Right cardiac atrium (tissue), 5 donors: ENCODE results near the gene ELP4. TPM values are rescaled to one million over a fixed set of nuclear protein-coding genes. Genes with fewer than 3 reads are reported as not detected.
"Not testable (repeated sequence)": the region's sequence is repeated elsewhere in the genome, so short reads cannot be mapped to it uniquely, and the experiment has no call there.

ENCODE experiments used
- ATAC-seq, 2 donors: fragments of 200-7000 bp; cut with Tn5 transposase; one replicate each; pipeline versions ENCODE4 v1.8.0 to v1.9.1; 2020; ENCODE audit warnings: moderate library complexity in 2 of 2, mild to moderate bottlenecking in 1 of 2
- DNase-seq, 3 donors: peaks; one replicate each; pipeline ENCODE4 v3.0.0-alpha.2; 2020
- H3K27ac ChIP-seq: one replicate; pipeline ENCODE4 v1.5.1; 2013; ENCODE audit warnings: mild to moderate bottlenecking, low read length, control low read depth, moderate library complexity
- H3K27me3 ChIP-seq: one replicate; pipeline ENCODE4 v1.6.1; 2013; ENCODE audit not compliant: control insufficient read depth, insufficient read depth
- H3K4me1 ChIP-seq: one replicate; pipeline ENCODE4 v1.6.1; 2013; ENCODE audit warnings: low read length; ENCODE audit not compliant: control insufficient read depth, insufficient read depth
- H3K4me3 ChIP-seq: one replicate; pipeline ENCODE4 v1.5.1; 2013; ENCODE audit warnings: low read length, control low read depth
- H3K9me3 ChIP-seq: one replicate; pipeline ENCODE4 v1.6.1; 2013; ENCODE audit warnings: low read length; ENCODE audit not compliant: control insufficient read depth
- WGBS: extraction: QIAGEN DNeasy Blood & Tissue Kit; methylation state at CpG from one replicate; pipeline ENCODE4 v1.1.7; 2013; 5-methylcytosine and 5-hydroxymethylcytosine counted together
- intact Hi-C, 4 donors: fragments of 100-400 bp; cut with DNase I; formaldehyde crosslinking; loops; one replicate each; pipeline versions ENCODE4 v1.11.0 to v1.14.0; 2022 to 2023
- polyA plus RNA-seq: library from polyadenylated mRNA; stranded (reverse); fragments of 200-250 nt; gene quantifications from one replicate; pipeline ENCODE4 v1.2.3, GENCODE V29; 2013
- total RNA-seq, 4 donors: library from RNA; stranded (reverse); fragmentation: NEBNext Ultra II Directional; extraction: Animal tissue kit (Norgen Biotek cat#: 25700); gene quantifications; one replicate each; pipeline ENCODE4 v1.2.1, GENCODE V29; 2021
- donor health status: healthy with polysubstance abuse.
- donor health status: DM: no; HTN: yes; CAD: no.
- donor health status: DM: no; HTN: no; CAD: no.
- donor health status: DM: no; HTN: yes; CAD: no; lungs with severe emphysema.
- donor health status: DM: yes; HTN: yes; CAD: no.

The ELP4 gene
- total and polyA plus RNA-seq, 5 donors = 13.2 to 17.9 (median 15.1) TPM

DNA sequence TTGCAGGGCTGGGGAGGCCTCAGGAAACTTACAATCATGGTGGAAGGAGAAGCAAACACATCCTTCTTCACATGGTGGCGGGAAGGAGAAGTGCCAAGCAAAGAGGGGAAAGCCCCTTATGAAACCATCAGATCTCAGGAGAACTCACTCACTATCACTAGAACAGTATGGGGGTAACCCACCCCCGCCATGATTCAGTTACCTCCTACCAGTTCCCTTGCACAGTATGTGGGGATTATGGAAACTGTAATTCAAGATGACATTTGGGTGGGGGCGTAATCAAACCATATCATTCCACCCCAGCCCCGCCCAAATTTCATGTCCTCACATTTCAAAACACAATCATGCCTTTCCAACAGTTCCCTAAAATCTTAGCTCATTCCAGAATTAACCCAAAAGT, 16.3 kb upstream of the ELP4 start:
- no peak overlapping the region for H3K27ac ChIP-seq
- no peak for DNase-seq
- no peaks in the 10 kb centered on the region for H3K9me3 ChIP-seq
- no peak overlapping the region for H3K4me3 ChIP-seq
- 96% methylated on average over 4 of the region's 4 CpGs for WGBS
- no peak for ATAC-seq
- no peaks in the 10 kb centered on the region for H3K27me3 ChIP-seq
- no peaks in the 10 kb centered on the region for H3K4me1 ChIP-seq
- intact Hi-C loops = no loop called here

DNA sequence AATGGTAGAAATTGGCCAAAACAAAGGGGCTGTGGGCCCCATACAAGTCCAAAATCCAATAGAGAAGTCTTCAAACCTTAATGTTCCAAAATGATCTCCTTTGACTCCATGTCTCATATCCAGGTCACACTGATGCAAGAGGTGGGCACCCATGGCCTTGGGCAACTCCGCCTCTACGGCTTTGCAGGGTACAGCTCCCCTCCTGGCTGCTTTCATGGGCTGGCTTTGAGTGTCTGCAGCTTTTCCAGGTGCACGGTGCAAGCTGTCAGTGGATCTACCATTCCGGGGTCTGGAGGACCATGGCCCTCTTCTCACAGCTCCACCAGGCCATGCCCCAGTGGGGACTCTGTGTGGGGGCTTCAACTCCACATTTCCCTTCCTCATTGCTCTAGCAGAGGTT, 15.8 kb upstream of the ELP4 start:
- H3K27me3 ChIP-seq, H3K27ac ChIP-seq, intact Hi-C loops, H3K4me3 ChIP-seq, H3K9me3 ChIP-seq, H3K4me1 ChIP-seq, ATAC-seq, DNase-seq: not testable (repeated sequence)
- 99% methylated on average over 4 of the region's 4 CpGs for WGBS

DNA sequence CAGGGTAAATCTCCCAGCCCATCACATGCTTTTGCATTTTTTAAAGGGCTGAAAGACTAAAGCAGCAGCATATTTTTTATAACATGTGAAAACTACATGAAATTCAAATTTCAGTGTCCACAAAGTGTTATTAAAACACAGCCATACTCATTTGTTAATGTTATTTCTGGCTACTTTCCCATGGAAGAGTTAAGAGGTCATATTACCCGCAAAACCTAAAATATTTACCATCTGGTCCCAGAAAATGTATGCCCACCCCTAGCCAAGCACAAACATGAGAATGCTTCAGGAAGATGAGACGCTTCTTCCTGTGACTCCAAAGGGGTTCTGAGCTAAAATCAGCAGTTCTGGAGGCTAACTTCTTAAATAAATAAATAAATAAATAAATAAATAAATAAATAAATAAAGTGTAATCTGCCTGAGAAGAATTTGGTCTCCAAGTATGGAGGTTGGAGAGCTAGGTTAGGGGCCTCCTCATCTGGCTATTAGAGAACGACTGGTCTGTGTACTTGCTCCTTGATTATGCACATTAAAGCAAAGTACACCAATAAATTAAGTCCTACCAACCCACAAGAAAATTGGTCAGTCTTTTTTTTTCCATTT, 9.9 kb upstream of the ELP4 start:
- intact Hi-C loops = no loop called here
- Histone ChIP-seq H3K4me3 (no peak overlapping the region), H3K4me1 (peaks cover 2% of the 10 kb centered on the region), H3K9me3 (no peaks in the 10 kb centered on the region), H3K27ac (no peak overlapping the region), H3K27me3 (no peaks in the 10 kb centered on the region)
- ATAC-seq (no peak), DNase-seq (no peak)
- WGBS = 90% methylated on average over 3 of the region's 3 CpGs

DNA sequence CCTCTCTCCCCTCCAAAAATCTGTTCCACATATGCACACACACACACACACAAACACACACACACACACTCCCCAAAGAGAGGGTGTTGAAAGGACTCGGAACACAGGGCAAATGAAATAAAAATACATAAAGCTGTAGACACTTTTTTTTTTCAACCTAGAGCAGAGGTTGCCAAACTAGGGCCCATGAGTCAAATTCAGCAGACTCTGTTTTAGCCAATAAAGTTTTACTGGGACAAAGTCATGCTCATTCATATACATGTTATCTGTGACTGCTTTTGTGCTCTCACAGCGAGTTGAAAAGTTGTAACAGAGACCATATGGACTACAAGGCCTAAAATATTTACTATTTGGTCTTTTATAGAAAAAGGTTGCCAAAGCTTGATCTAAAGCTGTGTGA, 9.0 kb upstream of the ELP4 start:
- Histone ChIP-seq H3K27me3 (no peaks in the 10 kb centered on the region), H3K27ac (no peak overlapping the region), H3K4me1 (peaks cover 2% of the 10 kb centered on the region), H3K4me3 (no peak overlapping the region), H3K9me3 (no peaks in the 10 kb centered on the region)
- 73% methylated on average over 2 of the region's 2 CpGs for WGBS
- no peak for ATAC-seq
- intact Hi-C loops = no loop called here
- no peak for DNase-seq

DNA sequence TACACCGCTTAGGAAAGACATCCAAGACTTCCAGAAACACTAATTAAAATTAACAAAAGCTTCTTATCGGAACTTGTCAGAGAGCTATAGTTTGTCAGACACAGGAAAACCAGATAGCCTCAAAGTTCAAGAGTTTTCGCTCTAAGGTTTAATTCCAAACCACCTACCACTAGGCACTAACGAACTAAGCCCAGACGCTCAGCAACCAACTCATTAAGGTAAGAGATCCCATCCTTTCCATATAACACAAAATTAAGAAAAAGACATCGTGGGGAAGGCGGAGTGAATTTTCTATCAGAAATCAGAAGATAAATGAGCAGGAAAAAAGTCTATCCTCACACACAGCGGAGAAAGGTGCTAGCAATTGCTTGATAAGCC, 527 bp upstream of the ELP4 start:
- peak overlapping the region; percentile 40 for H3K27ac ChIP-seq
- intact Hi-C loops = no loop called here
- no peaks in the 10 kb centered on the region for H3K4me1 ChIP-seq
- no peak for DNase-seq
- peak in 1 of 2 donors; percentile 3 for ATAC-seq
- no peaks in the 10 kb centered on the region for H3K27me3 ChIP-seq
- no peaks in the 10 kb centered on the region for H3K9me3 ChIP-seq
- WGBS = under 1% methylated on average over 8 of the region's 8 CpGs
- H3K4me3 ChIP-seq = peak overlapping the region; percentile 80

DNA sequence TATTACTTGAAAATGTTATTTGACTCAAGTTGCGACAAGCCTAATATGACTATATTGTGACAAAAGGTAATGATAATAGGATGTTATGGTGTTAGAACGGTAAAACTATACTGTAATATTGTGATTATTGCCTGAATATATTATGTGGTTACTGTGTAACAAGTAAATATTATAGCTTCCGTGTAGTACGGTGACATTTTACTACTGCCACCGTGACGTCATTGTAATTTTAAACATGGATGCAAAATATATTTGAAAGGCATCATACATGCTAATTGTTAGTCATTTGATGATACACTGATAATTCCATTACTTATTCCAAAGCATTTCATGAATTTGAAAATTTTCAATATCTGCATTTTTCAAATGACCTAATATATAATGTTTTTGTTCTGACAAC, 2.5 kb downstream of the ELP4 start:
- ATAC-seq = no peak
- WGBS = 88% methylated on average over 6 of the region's 6 CpGs
- H3K9me3 ChIP-seq = no peaks in the 10 kb centered on the region
- no peaks in the 10 kb centered on the region for H3K27me3 ChIP-seq
- intact Hi-C loops = no loop called here
- H3K4me1 ChIP-seq = no peaks in the 10 kb centered on the region
- no peak overlapping the region for H3K27ac ChIP-seq
- H3K4me3 ChIP-seq = no peak overlapping the region
- DNase-seq = no peak

DNA sequence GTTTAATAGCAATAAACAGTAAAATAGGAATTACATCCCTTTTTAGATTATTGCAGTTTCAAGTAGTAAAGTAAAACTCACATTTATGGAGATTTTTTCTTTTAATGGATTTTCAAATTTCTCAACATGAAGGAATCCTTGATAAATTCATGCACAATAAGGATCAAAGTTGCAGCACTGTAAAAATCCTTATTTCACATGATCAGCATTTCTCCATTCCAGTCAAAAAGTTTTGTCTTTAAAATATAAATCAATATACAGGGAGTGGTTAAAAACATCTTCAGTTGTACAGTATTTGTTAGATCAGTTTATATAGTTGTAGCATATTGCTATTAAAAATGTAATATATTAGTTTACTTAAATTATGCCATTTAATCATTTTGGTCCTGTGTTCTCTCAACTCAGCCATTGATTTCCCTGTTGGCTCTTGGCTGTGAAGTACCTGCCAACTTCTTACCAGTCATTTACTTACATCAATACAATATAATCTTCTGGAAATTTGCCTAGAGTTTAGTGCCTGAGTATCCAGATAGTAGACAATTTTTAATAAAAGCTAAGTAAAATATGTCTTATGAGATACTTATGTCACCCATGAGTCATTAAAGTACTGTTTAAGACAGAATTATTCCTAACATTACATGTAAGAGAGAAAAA, 12.1 kb downstream of the ELP4 start:
- no peak overlapping the region for H3K27ac ChIP-seq
- no peak for DNase-seq
- H3K4me3 ChIP-seq = no peak overlapping the region
- no peaks in the 10 kb centered on the region for H3K9me3 ChIP-seq
- no peaks in the 10 kb centered on the region for H3K4me1 ChIP-seq
- intact Hi-C loops = no loop called here
- no peaks in the 10 kb centered on the region for H3K27me3 ChIP-seq
- no peak for ATAC-seq

DNA sequence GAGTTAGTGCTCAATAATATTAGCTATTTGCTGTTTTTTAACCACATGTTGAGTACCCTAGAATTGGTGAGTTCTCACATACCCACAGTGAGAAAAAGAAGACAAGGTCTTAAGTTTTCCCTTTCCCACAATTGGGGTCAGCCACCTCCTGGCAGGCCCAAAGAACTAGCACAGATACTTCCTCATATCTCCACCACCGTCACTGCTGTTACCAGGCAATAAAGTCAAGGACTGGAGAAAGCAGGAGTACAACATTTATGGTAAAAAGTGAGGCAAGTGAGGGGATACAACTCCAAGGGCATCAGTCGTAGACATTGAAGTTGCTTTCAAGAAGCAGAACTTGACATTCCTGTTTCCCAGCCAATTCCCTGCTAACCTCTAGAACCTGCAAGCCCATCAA, 19.6 kb downstream of the ELP4 start:
- DNase-seq = no peak
- Histone ChIP-seq H3K4me1 (peaks cover 2% of the 10 kb centered on the region), H3K9me3 (no peaks in the 10 kb centered on the region), H3K27me3 (no peaks in the 10 kb centered on the region), H3K4me3 (no peak overlapping the region), H3K27ac (no peak overlapping the region)
- intact Hi-C loops = no loop called here
- ATAC-seq = no peak
- WGBS = 67% methylated on average over 2 of the region's 2 CpGs

DNA sequence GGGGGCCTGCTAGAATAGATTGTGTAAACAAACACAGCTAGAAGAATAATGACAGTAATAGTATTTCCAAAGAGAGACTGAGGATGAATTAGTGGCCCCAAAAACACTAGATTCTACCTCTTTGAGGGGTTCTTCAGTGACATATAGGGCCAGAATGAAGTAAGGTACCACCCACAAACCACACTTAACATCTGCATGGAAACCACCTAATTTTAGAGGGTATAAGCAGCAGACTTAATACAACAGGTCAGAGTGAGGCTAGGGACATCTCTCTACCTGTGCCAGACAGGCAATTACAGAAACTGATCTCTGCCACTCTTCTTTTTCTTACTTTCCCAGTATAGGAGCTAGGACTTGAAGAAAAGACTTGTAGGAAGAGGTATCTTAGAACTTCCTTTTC, 20.1 kb downstream of the ELP4 start:
- Histone ChIP-seq H3K4me1 (peaks cover 2% of the 10 kb centered on the region), H3K9me3 (no peaks in the 10 kb centered on the region), H3K27me3 (no peaks in the 10 kb centered on the region), H3K27ac (no peak overlapping the region), H3K4me3 (no peak overlapping the region)
- intact Hi-C loops = no loop called here
- ATAC-seq (no peak), DNase-seq (no peak)

DNA sequence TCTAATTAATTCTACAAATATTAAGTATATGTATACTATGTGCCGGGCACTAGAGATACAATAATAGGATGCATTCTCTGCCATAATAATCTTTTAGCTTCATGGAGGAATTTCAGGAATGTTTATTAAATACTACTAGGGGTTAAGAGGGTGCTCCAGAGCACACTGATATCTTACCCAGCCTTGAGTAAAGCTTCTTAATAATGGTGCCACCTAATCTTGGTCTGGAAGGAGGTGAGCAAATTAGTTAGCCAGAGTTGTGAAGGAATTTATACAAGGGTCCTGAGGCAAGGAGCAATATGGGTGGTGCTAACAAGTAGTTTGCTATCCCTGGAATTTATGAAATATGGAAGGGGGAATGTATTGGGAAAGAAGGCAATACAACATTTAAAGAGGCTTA, 21.7 kb downstream of the ELP4 start:
- intact Hi-C loops = no loop called here
- DNase-seq (no peak), ATAC-seq (no peak)

DNA sequence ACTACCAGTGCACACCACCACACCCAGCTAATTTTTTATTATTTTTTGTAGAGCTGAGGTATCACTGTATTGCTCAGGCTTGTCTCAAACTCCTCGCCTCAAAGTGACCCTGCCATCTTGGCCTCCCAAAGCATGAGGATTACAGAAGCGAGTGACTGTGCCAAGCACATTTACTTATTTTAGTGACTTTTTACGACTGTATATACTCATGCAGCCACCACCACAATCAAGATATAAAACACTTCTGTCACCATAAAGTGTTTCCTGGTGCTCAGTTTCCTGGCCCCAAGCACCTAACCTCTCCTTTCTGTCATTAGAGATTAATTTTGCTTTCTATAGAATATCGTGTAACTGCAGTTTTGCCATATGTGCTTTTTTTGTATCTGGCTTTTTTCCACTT, 25.9 kb downstream of the ELP4 start:
- H3K27me3 ChIP-seq = no peaks in the 10 kb centered on the region

More for the DNA sequence above, 21.7 kb downstream of the ELP4 start:
- WGBS = 87% methylated on average over 1 of the region's 1 CpG
- Histone ChIP-seq H3K4me3 (no peak overlapping the region), H3K9me3 (no peaks in the 10 kb centered on the region), H3K4me1 (peaks cover 2% of the 10 kb centered on the region), H3K27me3 (no peaks in the 10 kb centered on the region), H3K27ac (no peak overlapping the region)

DNA sequence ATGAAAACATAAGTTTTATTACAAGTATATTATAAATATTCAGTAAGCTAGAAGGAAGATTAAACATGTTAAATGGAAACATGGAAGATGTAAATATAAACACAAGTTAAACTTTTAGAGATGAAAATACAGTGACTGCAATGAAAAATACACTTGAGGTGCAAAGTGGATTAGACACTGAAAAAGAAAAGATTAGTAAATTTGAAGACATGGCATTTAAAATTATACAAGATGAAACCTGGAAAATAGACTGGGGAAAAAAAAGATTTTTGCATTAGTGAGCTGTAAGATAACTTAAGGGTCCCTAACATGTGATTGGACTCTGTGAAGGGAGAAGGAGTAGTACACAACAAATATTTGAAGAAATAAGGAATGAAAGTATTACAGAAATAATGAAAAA, 33.3 kb downstream of the ELP4 start:
- no peaks in the 10 kb centered on the region for H3K27me3 ChIP-seq
- no peak overlapping the region for H3K4me3 ChIP-seq
- no peaks in the 10 kb centered on the region for H3K4me1 ChIP-seq
- intact Hi-C loops = no loop called here
- DNase-seq (no peak), ATAC-seq (no peak)
- H3K27ac ChIP-seq = no peak overlapping the region
- H3K9me3 ChIP-seq = no peaks in the 10 kb centered on the region

More for the DNA sequence above, 25.9 kb downstream of the ELP4 start:
- 92% methylated on average over 4 of the region's 4 CpGs for WGBS
- Histone ChIP-seq H3K4me3 (no peak overlapping the region), H3K4me1 (no peaks in the 10 kb centered on the region), H3K27ac (no peak overlapping the region), H3K9me3 (no peaks in the 10 kb centered on the region)
- DNase-seq (no peak), ATAC-seq (no peak)
- intact Hi-C loops = no loop called here
